HG03439 (cell line): ENCODE measurements around the gene EPB41L3.
"Not testable (repeated sequence)": the region's sequence is repeated elsewhere in the genome, so short reads cannot be mapped to it uniquely, and the experiment has no call there.

Experiments used
- ATAC-seq: cut with Tn5 transposase; IDR thresholded peaks from one replicate; pipeline ENCODE4 v1.9.1; 2021; ENCODE audit warnings: mild to moderate bottlenecking, moderate library complexity; ENCODE audit not compliant: unreplicated experiment

Gene EPB41L3

GRCh38 chr18:5543773-5544389 lies at the start of gene EPB41L3:
EPB41L3 (minus strand) TSS chr18:5543997; CDS start chr18:5489183, 54,814 bp downstream.
- no peak for ATAC-seq

- no peak for ATAC-seq
Measured at GRCh38 chr18:5588529-5588928, 44.7 kb upstream of the EPB41L3 start.

- ATAC-seq: no peak
Measured at GRCh38 chr18:5585653-5586052, 41.9 kb upstream of the EPB41L3 start.

GRCh38 chr18:5584746-5585417 lies 41.1 kb upstream of the EPB41L3 start:
- ATAC-seq: no peak

- no peak for ATAC-seq
Measured at GRCh38 chr18:5582849-5583681, 39.3 kb upstream of the EPB41L3 start.

GRCh38 chr18:5582076-5582475 lies 38.3 kb upstream of the EPB41L3 start:
- ATAC-seq: no peak

- no peak for ATAC-seq
Measured at GRCh38 chr18:5574843-5575242, 31.0 kb upstream of the EPB41L3 start.

- no peak for ATAC-seq
Measured at GRCh38 chr18:5571666-5572065, 27.9 kb upstream of the EPB41L3 start.

- ATAC-seq: not testable (repeated sequence)
Measured at GRCh38 chr18:5570613-5571012, 26.8 kb upstream of the EPB41L3 start.

GRCh38 chr18:5568416-5568815 lies 24.6 kb upstream of the EPB41L3 start:
- ATAC-seq: no peak

- ATAC-seq: no peak
Measured at GRCh38 chr18:5558851-5559250, 15.1 kb upstream of the EPB41L3 start.

GRCh38 chr18:5556310-5556974 lies 12.6 kb upstream of the EPB41L3 start:
- no peak for ATAC-seq

GRCh38 chr18:5554629-5555028 lies 10.8 kb upstream of the EPB41L3 start:
- ATAC-seq: no peak

- ATAC-seq: no peak
Measured at GRCh38 chr18:5546660-5547059, 2.9 kb upstream of the EPB41L3 start.

GRCh38 chr18:5543036-5543680 lies 639 bp downstream of the EPB41L3 start:
- ATAC-seq: no peak

- ATAC-seq: no peak
Measured at GRCh38 chr18:5542515-5543035, 1.2 kb downstream of the EPB41L3 start.

- ATAC-seq: no peak
Measured at GRCh38 chr18:5541644-5542043, 2.2 kb downstream of the EPB41L3 start.

GRCh38 chr18:5539391-5539790 lies 4.4 kb downstream of the EPB41L3 start:
- no peak for ATAC-seq

- ATAC-seq: no peak
Measured at GRCh38 chr18:5538544-5538943, 5.3 kb downstream of the EPB41L3 start.

GRCh38 chr18:5537860-5538259 lies 5.9 kb downstream of the EPB41L3 start:
- ATAC-seq: no peak

GRCh38 chr18:5534845-5535244 lies 9.0 kb downstream of the EPB41L3 start:
- ATAC-seq: no peak
